ENCODE results near the gene FZD10.

The FZD10 gene

DNA sequence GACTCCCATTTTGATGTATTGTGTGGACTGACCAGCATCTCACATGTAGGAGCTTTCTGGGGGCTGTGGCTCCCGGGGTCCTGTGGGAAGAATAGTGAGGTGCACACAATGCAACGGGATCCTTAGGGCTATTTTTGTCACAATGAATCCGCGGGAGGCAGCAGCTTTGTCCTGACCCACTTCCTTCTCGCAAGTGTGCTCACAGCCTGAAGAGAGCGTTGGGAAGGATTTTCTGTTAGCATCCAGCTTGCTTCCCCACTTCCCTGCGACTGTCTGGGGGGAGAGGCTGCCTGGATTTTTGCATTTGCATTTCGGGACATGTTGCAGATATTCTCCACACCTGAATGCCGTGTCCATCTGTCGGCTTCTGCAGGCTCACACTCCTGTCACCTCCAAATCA lies 31.9 kb downstream of the FZD10 start:
- TF ChIP-seq POLR2AphosphoS5 (IDR thresholded peaks at IDR 0.05; ENCODE audit: low read depth, low read length) (no peak), SIN3A (IDR thresholded peaks at IDR 0.05; ENCODE audit: borderline replicate concordance, insufficient read depth, low read length) (no peak), FOXP2 (optimal IDR thresholded peaks at IDR 0.05; ENCODE audit: borderline replicate concordance, extremely low read depth, extremely low read length, insufficient read depth) (no peak), TAF1 (IDR thresholded peaks at IDR 0.05; ENCODE audit: borderline replicate concordance, insufficient read depth, low read length) (no peak)
- TF ChIP-seq, protein P1, sequence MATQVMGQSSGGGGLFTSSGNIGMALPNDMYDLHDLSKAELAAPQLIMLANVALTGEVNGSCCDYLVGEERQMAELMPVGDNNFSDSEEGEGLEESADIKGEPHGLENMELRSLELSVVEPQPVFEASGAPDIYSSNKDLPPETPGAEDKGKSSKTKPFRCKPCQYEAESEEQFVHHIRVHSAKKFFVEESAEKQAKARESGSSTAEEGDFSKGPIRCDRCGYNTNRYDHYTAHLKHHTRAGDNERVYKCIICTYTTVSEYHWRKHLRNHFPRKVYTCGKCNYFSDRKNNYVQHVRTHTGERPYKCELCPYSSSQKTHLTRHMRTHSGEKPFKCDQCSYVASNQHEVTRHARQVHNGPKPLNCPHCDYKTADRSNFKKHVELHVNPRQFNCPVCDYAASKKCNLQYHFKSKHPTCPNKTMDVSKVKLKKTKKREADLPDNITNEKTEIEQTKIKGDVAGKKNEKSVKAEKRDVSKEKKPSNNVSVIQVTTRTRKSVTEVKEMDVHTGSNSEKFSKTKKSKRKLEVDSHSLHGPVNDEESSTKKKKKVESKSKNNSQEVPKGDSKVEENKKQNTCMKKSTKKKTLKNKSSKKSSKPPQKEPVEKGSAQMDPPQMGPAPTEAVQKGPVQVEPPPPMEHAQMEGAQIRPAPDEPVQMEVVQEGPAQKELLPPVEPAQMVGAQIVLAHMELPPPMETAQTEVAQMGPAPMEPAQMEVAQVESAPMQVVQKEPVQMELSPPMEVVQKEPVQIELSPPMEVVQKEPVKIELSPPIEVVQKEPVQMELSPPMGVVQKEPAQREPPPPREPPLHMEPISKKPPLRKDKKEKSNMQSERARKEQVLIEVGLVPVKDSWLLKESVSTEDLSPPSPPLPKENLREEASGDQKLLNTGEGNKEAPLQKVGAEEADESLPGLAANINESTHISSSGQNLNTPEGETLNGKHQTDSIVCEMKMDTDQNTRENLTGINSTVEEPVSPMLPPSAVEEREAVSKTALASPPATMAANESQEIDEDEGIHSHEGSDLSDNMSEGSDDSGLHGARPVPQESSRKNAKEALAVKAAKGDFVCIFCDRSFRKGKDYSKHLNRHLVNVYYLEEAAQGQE (IDR thresholded peaks at IDR 0.05; ENCODE audit: insufficient read depth in 1 of 2, low read depth in 2 of 2, low read length in 2 of 2): no peak

DNA sequence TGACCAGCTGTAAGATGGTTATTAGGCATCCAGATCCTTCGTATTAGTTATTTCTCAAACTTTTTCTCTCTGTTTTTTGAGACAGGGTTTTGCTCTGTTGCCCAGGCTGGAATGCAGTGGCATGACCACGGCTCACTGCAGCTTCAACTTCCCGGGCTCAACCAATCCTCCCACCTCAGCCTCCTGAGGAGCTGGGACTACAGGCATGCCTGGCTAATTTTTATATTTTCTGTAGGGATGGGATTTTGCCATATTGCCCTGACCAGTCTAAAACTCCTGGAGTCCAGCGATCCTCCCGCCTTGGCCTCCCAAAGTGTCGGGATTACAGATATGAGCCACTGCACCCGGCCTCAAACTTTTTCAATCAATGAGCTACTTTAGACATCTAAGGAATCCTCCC lies 33.1 kb downstream of the FZD10 start:
- TF ChIP-seq FOXP2 (optimal IDR thresholded peaks at IDR 0.05; ENCODE audit: borderline replicate concordance, extremely low read depth, extremely low read length, insufficient read depth): no peak
- no peak for TF ChIP-seq POLR2AphosphoS5 (IDR thresholded peaks at IDR 0.05; ENCODE audit: low read depth, low read length)
- TF ChIP-seq, protein P1 (IDR thresholded peaks at IDR 0.05; ENCODE audit: insufficient read depth in 1 of 2, low read depth in 2 of 2, low read length in 2 of 2): no peak
- TF ChIP-seq SIN3A (IDR thresholded peaks at IDR 0.05; ENCODE audit: borderline replicate concordance, insufficient read depth, low read length): no peak
- TF ChIP-seq TAF1 (IDR thresholded peaks at IDR 0.05; ENCODE audit: borderline replicate concordance, insufficient read depth, low read length): no peak

DNA sequence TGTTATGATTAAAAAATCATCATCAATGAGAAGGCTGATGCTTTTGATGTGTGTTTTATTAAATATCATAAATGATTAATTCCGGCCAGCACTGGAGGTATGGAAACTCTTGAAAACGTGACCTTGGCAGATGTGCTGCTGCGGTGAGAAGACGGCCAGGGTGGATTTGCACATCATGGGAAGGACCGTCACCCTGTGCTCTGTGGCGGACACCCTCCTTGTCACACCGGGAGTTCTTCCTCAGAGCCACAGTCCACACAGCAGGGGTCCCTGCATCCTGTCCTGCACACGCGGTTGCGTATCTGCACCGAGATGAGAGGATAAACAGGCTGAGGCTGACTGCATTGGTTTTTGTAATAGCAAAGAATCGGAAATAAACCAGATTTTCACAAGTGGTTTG lies 33.5 kb downstream of the FZD10 start:
- no peak for TF ChIP-seq TAF1 (IDR thresholded peaks at IDR 0.05; ENCODE audit: borderline replicate concordance, insufficient read depth, low read length)
- no peak for TF ChIP-seq FOXP2 (optimal IDR thresholded peaks at IDR 0.05; ENCODE audit: borderline replicate concordance, extremely low read depth, extremely low read length, insufficient read depth)
- TF ChIP-seq, protein P1 (IDR thresholded peaks at IDR 0.05; ENCODE audit: insufficient read depth in 1 of 2, low read depth in 2 of 2, low read length in 2 of 2): no peak
- no peak for TF ChIP-seq POLR2AphosphoS5 (IDR thresholded peaks at IDR 0.05; ENCODE audit: low read depth, low read length)
- TF ChIP-seq SIN3A (IDR thresholded peaks at IDR 0.05; ENCODE audit: borderline replicate concordance, insufficient read depth, low read length): no peak

DNA sequence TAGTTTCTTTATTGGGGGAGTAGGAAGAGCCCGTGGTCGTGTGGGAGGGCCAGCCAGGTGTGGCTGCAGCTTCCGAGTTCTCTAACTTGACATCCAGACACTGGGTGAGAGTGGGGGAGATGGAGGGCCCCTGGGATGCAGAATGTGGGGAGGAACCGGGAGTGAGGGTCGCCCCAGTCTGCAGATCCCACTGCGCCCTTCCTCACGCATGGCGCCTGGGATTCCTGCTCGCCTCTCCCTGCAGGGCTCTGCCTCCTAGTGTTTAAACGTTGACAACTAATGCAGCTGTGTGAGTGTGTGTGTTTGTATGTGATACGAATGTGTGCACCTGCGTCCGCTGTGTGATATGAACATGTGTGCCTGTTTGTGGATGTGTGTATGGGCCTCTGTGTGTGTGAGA lies 34.6 kb downstream of the FZD10 start:
- TF ChIP-seq TAF1 (IDR thresholded peaks at IDR 0.05; ENCODE audit: borderline replicate concordance, insufficient read depth, low read length): no peak
- TF ChIP-seq SIN3A (IDR thresholded peaks at IDR 0.05; ENCODE audit: borderline replicate concordance, insufficient read depth, low read length): no peak

DNA sequence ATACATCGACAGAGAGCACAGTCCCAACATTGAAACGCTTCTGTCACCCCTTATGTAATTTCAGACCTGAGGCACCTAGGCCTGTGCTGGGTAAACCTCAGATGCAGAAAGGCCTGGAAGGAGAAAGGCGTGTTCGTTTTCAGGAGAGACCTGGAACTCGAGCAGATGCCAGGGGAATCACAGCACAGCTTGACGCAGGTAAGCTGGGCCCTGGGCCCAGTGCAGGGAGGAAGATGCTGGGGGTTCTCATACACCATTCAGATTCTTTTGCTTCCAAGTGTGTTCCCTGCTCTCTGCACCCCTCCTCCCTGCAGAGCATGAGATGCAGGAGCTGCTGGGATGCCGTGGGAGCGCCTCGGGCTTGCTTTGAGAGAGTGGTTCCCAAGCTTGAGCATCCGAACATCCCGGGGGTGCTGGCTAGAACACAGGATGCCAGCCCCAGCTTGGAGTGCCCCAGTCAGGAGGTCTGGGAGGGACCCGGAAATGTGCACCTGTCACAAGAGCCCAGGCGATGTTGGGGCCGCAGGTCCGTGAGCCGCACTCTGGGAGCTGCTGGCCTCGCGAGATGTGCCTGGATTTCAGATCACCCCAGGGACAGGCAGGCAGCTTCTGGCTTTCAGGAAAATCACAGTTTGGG lies 35.9 kb downstream of the FZD10 start:
- TF ChIP-seq TAF1 (IDR thresholded peaks at IDR 0.05; ENCODE audit: borderline replicate concordance, insufficient read depth, low read length) (no peak), SIN3A (IDR thresholded peaks at IDR 0.05; ENCODE audit: borderline replicate concordance, insufficient read depth, low read length) (no peak), POLR2AphosphoS5 (IDR thresholded peaks at IDR 0.05; ENCODE audit: low read depth, low read length) (no peak), FOXP2 (optimal IDR thresholded peaks at IDR 0.05; ENCODE audit: borderline replicate concordance, extremely low read depth, extremely low read length, insufficient read depth) (no peak)
- TF ChIP-seq, protein P1 (IDR thresholded peaks at IDR 0.05; ENCODE audit: insufficient read depth in 1 of 2, low read depth in 2 of 2, low read length in 2 of 2): no peak
